Ishikawa (cell line): ENCODE measurements around the gene RHOV.

Experiments used
- CEBPB ChIP-seq: IDR thresholded peaks from 2 replicates; pipeline ENCODE4 v1.6.1; 2012
- CREB1 ChIP-seq: IDR thresholded peaks from 2 replicates; pipeline ENCODE4 v1.6.1; 2012; ENCODE audit warnings: low read depth
- EGR1 ChIP-seq: IDR thresholded peaks from 2 replicates; pipeline ENCODE4 v1.6.1; 2012
- EP300 ChIP-seq: IDR thresholded peaks from 2 replicates; pipeline ENCODE4 v1.6.1; 2012; ENCODE audit warnings: borderline replicate concordance
- FOXM1 ChIP-seq: IDR thresholded peaks from 2 replicates; pipeline ENCODE4 v1.6.1; 2012; ENCODE audit warnings: low read depth, borderline replicate concordance
- MAX ChIP-seq: IDR thresholded peaks from 2 replicates; pipeline ENCODE4 v1.6.1; 2012
- NFIC ChIP-seq: IDR thresholded peaks from 2 replicates; pipeline ENCODE4 v1.6.1; 2012
- RAD21 ChIP-seq: IDR thresholded peaks from 2 replicates; pipeline ENCODE4 v1.6.1; 2012; ENCODE audit warnings: low read depth
- REST ChIP-seq: IDR thresholded peaks from 2 replicates; pipeline ENCODE4 v1.6.1; 2012; ENCODE audit warnings: low read depth, mild to moderate bottlenecking
- TAF1 ChIP-seq: IDR thresholded peaks from 2 replicates; pipeline ENCODE4 v1.6.1; 2012; ENCODE audit warnings: low read depth, mild to moderate bottlenecking
- TCF12 ChIP-seq: IDR thresholded peaks from 2 replicates; pipeline ENCODE4 v1.6.1; 2012; ENCODE audit warnings: low read depth
- TEAD4 ChIP-seq: IDR thresholded peaks from 2 replicates; pipeline ENCODE4 v1.6.1; 2012
- USF1 ChIP-seq: IDR thresholded peaks from 2 replicates; pipeline ENCODE4 v1.6.1; 2012
- YY1 ChIP-seq: IDR thresholded peaks from 2 replicates; pipeline ENCODE4 v1.6.1; 2012; ENCODE audit warnings: low read depth
- ZBTB7A ChIP-seq: IDR thresholded peaks from 2 replicates; pipeline ENCODE4 v1.6.1; 2012; ENCODE audit warnings: low read depth

Gene RHOV

GRCh38 chr15:40855706-40856234 is 18.3 kb downstream of the RHOV start:
- TF ChIP-seq NFIC (no peak), EP300 (no peak), CEBPB (no peak), EGR1 (no peak), FOXM1 (no peak), ZBTB7A (no peak), CREB1 (no peak), RAD21 (no peak)

GRCh38 chr15:40854161-40854560 is 19.9 kb downstream of the RHOV start:
- TF ChIP-seq EGR1: no peak
- no peak for TF ChIP-seq ZBTB7A
- TF ChIP-seq MAX: no peak
- no peak for TF ChIP-seq FOXM1
- TF ChIP-seq NFIC: no peak
- TF ChIP-seq TCF12: no peak
- TF ChIP-seq USF1: no peak
- no peak for TF ChIP-seq EP300
- TF ChIP-seq TAF1: no peak
- TF ChIP-seq YY1: no peak
- no peak for TF ChIP-seq TEAD4

- TF ChIP-seq TEAD4 (no peak), ZBTB7A (no peak), TCF12 (no peak), MAX (no peak), RAD21 (no peak), REST (no peak), TAF1 (no peak)
These were observed 20.7 kb downstream of the RHOV start for GRCh38 chr15:40853241-40853890.

GRCh38 chr15:40852529-40852928 is 21.5 kb downstream of the RHOV start:
- TF ChIP-seq REST (no peak), EP300 (no peak), NFIC (no peak), TCF12 (no peak), EGR1 (no peak), RAD21 (no peak), ZBTB7A (no peak), MAX (no peak), YY1 (no peak), TAF1 (no peak), FOXM1 (no peak), CEBPB (no peak)

GRCh38 chr15:40850576-40851112 is 23.4 kb downstream of the RHOV start:
- TF ChIP-seq TEAD4: no peak
- no peak for TF ChIP-seq CREB1
- TF ChIP-seq REST: no peak
- no peak for TF ChIP-seq RAD21
- TF ChIP-seq TAF1: no peak
